GM19238 (cell line): ENCODE measurements around the gene CAP1.
"Not testable (repeated sequence)": the region's sequence is repeated elsewhere in the genome, so short reads cannot be mapped to it uniquely, and the experiment has no call there.

ENCODE experiments used
- DNase-seq: peaks from one replicate; pipeline ENCODE4 v3.0.0; 2011; ENCODE audit warnings: low spot score; ENCODE audit not compliant: insufficient read length

The CAP1 gene

GRCh38 chr1:40058453-40059337 is 18.2 kb downstream of the CAP1 start:
- DNase-seq = no peak

- no peak for DNase-seq
Observed at GRCh38 chr1:40059338-40059959, 18.9 kb downstream of the CAP1 start.

DNA sequence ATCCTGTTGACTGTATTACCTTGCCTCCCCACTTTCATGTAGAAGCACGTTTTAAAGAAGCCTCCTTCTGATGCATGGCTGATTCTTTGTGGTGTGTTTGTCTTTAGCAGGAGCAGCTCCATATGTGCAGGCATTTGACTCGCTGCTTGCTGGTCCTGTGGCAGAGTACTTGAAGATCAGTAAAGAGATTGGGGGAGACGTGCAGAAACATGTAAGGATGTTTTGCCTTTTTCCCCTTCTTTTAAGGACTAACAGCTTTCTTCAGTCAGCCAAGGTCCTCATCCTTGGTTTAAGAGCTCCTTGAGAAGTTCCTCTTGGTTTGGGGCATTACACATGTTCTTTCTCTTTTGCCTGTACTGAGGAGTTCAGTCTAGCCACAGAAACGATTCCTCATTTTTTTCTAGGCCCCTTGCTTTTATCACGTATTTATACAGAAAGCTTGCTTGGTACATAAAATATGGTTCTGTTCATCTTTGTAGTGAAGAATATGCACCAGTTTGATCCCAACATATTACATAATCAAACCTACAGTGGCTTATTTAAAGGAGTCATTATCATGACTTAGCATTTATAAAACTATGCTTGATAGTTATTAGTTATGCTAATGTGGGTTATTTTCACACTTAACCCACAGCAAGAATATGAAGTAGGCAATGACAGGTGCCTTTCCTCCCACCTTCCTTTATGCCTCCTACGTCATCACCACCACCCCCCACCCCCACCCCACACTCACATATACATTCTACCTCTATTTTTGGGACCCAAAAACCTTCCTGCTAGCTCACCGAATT is 19.6 kb downstream of the CAP1 start:
- DNase-seq = no peak

- peak; percentile 36 for DNase-seq
Observed at GRCh38 chr1:40064797-40065499, 24.4 kb downstream of the CAP1 start.

DNA sequence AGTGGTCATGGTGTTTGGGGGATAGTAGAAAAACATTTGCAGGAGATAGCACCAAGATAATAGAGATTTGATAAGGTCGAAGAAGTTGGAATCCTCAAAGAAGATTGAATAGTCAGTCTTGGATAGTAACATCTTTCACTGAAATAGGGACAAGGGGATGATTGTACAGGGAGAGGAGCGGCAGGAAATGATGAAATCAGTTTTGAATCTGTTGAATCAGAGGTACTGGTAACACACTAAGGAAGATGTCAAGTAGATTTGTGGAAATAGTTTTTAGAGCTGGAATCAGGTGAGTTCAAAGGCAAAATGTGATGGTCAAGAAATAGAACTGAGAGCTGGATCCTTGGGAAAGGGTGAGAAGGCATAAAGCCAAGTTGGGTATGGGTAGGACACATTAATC is 26.5 kb downstream of the CAP1 start:
- no peak for DNase-seq

DNA sequence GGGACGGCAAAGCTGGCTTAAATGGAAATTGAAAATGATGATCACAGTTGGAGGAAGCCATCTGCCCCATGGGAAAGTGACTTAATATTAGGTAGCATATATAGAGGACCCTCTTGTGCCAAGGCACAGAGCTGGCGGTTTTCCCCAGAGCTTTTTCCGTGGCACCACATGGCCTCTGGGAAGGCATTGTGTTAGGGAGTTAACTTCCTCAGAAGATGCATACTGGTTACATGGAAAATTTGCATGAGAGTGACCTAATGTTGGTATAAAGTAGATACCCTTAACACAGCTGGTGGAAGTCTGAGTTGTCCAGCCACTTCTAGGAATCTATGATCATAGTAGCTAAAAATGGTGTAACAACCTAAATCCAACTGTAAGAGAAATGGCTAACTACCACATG is 27.3 kb downstream of the CAP1 start:
- no peak for DNase-seq

GRCh38 chr1:40072142-40072541 is 31.6 kb downstream of the CAP1 start:
- no peak for DNase-seq

GRCh38 chr1:40073062-40073461 is 32.5 kb downstream of the CAP1 start:
- no peak for DNase-seq

- no peak for DNase-seq
Observed at GRCh38 chr1:40075266-40075665, 34.7 kb downstream of the CAP1 start.

DNA sequence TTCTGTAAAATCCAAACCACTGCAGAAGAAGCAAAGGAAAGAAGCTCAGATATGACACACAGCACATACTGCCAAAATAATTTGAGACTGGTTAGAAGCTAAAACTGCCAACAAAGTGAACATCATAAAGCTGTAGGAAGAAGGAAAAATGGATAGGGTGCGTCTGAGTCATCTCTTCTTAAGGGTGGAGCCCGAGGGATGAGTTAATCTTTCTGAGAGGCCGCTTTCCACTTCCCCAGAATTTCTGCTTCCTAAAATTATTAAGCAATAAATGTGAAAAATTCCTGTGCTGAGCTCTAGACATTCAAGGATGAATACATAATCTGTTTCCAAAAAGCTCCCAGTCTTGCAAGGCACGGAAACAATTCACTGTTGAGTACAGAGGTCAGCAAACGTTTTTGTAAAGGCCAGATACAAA is 36.4 kb downstream of the CAP1 start:
- no peak for DNase-seq

DNA sequence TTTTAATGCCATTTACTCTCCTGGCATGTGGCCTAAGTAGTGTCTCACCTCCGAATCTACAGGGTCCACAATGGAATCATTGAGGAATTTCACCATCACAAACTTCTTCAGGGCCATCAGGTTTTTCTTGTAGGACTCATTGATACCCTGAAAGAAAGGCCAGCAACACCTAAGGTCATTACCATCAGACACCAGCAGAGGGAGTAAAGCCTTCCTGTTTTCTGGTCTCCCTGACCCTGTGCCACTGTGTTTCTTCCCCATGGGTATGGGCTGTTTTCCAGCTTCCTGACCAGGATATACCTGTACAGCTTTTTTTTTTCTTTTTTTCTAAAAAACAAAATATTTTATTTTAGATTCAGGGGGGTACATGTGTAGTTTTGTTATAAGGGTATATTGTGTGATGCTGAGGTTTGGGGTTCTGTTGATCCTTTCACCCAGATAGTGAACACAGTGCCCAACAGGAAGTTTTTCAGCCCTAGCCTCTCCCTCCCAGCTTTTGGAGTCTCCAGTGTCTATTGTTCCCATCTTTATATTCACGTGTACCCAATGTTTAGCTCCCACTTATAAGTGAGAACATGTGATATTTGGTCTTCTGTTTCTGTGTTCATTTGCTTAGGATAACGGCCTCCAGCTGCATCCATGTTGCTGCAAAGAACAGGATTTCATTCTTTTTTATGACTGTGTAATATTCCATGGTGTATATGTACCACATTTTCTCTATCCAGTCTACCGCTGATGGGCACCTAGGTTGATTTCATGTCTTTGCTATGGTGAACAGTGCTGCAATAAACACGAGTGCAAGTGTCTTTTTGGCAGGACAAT is 38.2 kb downstream of the CAP1 start:
- DNase-seq = peak; percentile 25

DNA sequence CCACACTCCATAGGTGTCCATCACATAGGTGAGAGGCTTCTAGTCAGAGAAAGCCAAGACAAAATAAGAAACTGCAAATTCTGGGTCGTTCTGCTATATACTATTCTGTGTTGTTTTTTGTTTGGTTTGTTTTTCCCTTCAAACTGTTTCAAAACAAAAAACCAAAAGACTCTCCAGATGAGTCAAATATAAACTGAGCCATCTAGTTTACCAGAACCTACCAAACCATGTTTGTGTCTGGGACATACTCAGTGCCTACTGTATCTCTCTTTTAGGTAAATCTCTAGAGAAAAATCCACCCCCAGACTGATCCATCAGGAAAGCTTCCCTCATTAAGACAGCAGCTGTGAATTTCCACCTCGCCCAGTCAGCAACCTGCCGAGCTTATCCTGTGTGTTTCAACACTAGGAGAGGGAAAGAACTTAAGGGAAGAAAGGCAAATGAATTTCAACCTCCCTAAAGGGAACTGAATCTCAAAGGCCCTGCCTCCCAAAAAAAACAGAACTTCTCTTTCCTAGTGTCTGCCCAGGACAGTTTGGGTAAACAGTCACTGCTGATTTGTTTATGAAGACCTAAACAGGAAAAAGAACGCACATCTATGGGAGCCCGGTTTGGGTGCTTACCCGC is 39.4 kb downstream of the CAP1 start:
- no peak for DNase-seq

DNA sequence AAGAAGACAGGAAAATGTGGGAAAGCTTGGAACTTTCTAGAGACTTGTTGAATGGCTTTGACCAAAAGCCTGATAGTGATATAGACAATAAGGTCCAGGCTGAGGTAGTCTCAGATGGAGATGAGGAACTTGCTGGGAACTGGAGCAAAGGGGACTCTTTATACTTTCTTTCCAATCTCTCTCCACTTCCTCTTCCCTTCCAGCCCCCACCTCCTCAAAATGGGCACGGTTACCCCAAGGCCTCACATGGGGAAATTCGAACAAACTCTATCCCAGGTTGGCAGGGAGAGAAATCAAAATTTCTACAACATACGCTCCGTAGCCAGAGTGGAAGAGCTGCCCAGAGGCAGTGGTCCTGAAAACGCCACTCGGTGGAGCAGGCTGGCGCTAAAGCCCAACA is 41.3 kb downstream of the CAP1 start:
- no peak for DNase-seq

DNA sequence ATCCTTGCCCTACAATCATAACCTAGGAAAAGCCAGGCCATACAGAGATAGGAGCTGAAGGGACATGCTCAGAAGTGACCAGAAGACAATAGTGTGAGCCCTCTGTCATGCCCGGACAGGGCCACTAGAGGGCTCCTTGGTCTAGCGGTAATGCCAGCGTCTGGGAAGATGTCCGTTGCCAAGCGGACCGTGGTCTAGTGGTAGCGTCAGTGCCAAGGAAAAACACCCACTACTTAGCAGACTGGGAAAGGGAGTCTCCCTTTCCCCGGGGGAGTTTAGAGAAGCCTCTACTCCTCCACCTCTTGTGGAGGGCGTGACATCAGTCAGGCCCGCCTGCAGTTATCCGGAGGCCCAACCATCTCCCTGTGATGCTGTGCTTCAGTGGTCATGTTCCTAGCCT is 44.2 kb downstream of the CAP1 start:
- not testable (repeated sequence) for DNase-seq

GRCh38 chr1:40090652-40091355 is 50.3 kb downstream of the CAP1 start:
- DNase-seq = no peak

DNA sequence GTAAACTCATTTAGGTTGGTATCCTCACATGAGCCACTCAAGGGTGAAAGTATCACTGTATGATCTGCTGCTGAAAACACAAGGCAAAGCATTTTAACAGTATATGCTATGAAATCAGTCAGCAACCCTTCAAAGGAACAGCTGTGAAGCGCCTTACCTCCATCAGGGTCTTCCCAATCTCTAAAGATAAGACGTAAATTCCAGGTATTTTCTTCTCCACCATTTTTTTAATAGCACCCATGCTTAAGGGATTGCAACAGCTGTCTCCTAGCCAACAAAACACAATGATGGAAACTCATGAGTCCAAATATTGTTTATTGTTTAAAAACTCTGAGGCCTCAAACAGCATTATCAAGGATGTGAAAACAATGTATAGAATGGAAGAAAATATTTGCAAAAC is 51.7 kb downstream of the CAP1 start:
- no peak for DNase-seq

DNA sequence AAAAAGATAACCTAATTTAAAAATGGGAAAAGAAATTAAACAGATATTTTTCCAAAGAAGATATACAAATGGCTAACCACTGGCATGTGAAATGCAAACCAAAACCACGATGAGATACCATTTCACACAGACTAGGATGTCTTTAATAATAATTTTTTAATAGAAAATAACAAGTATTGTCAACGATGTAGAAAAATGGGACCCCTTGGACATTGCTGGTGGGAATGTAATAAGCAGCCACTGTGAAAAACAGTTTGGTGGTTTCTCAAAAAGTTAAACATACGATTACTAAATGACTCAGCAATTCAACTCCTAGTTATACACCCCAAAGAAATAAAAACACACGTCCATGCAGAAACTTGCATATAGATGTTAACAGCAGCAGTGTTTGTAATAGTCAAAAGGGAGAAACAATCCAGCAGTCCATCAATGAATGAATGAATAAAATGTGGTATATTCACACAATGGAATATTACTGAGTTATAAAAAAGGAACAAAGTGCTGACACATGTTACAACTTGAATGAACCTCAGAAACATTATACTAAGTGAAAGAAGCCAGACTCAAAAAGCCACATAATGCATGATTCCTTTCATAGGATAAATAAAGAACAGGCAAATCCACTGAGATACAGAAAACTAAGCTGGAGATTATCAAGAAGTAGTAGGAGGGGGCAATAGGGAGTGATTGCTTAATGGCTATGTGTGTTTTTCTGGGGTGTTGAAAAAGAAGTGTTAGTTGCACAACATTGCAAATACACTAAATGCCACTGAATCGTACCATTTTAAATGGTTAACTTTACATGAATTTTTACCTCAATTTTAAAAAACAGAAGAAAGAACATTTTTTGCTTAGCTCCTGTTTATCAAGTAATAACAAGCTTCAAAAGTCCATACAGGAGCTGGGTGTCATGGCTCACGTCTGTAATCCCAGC is 52.4 kb downstream of the CAP1 start:
- no peak for DNase-seq

GRCh38 chr1:40094466-40095110 is 54.1 kb downstream of the CAP1 start:
- DNase-seq = no peak
